ENCODE measurements around the gene LPAR5. TPM values are rescaled to one million over a fixed set of nuclear protein-coding genes. Genes with fewer than 3 reads are reported as not detected.

The LPAR5 gene
- total RNA-seq, 4 donors from 2014 or later = 18.7 to 36.2 (median 25.3) TPM

GRCh38 chr12:6653342-6653741 lies 17.6 kb upstream of the LPAR5 start:
- no peaks in the 10 kb centered on the region for H3K27me3 ChIP-seq
- peaks cover 0 to 86% (median 0%) of the 10 kb centered on the region in 3 donors for H3K36me3 ChIP-seq
- TF ChIP-seq POLR2A (IDR thresholded peaks at IDR 0.05) = no peak
- TF ChIP-seq CTCF (IDR thresholded peaks at IDR 0.05) = no peak
- H3K4me3 ChIP-seq = no peak overlapping the region
- H3K4me1 ChIP-seq = no peaks in the 10 kb centered on the region
- no peak overlapping the region for H3K27ac ChIP-seq
- no peak for DNase-seq
- no peaks in the 10 kb centered on the region for H3K9me3 ChIP-seq

GRCh38 chr12:6652391-6652790 lies 16.6 kb upstream of the LPAR5 start:
- Histone ChIP-seq H3K27ac (no peak overlapping the region), H3K4me1 (peaks cover 0 to 3% (median 1%) of the 10 kb centered on the region in 4 donors), H3K27me3 (no peaks in the 10 kb centered on the region)

GRCh38 chr12:6650832-6651231 lies 15.1 kb upstream of the LPAR5 start:
- no peak for DNase-seq
- no peaks in the 10 kb centered on the region for H3K9me3 ChIP-seq
- no peak overlapping the region for H3K4me3 ChIP-seq
- H3K36me3 ChIP-seq = peaks cover 0 to 69% (median 0%) of the 10 kb centered on the region in 3 donors
- TF ChIP-seq CTCF (IDR thresholded peaks at IDR 0.05) (no peak), POLR2A (IDR thresholded peaks at IDR 0.05) (no peak)
- no peak overlapping the region for H3K27ac ChIP-seq
- H3K27me3 ChIP-seq = no peaks in the 10 kb centered on the region
- peaks cover 0 to 18% (median 5%) of the 10 kb centered on the region in 4 donors for H3K4me1 ChIP-seq

More at GRCh38 chr12:6652391-6652790, 16.6 kb upstream of the LPAR5 start:
- no peak for DNase-seq
- Histone ChIP-seq H3K36me3 (peaks cover 0 to 82% (median 0%) of the 10 kb centered on the region in 3 donors), H3K4me3 (no peak overlapping the region), H3K9me3 (no peaks in the 10 kb centered on the region)
- TF ChIP-seq POLR2A (IDR thresholded peaks at IDR 0.05) (no peak), CTCF (IDR thresholded peaks at IDR 0.05) (no peak)

GRCh38 chr12:6647083-6647604 lies 11.4 kb upstream of the LPAR5 start, which contains the start of gene ACRBP:
ACRBP (minus strand) TSS chr12:6647432; CDS start chr12:6647366, 66 bp downstream.
- H3K27ac ChIP-seq = peak within 1 kb of the TSS; percentile 14 to 66 (median 48)
- peaks cover 0 to 39% (median 0%) of the 10 kb centered on the region in 3 donors for H3K36me3 ChIP-seq
- no peaks in the 10 kb centered on the region for H3K9me3 ChIP-seq
- H3K27me3 ChIP-seq = no peaks in the 10 kb centered on the region
- peak within 1 kb of the TSS; percentile 42 to 53 (median 46) for H3K4me3 ChIP-seq
- DNase-seq = peak; percentile 60 to 86 (median 84)
- TF ChIP-seq CTCF (IDR thresholded peaks at IDR 0.05) = no peak
- peak; percentile 35 to 49 for TF ChIP-seq POLR2A (IDR thresholded peaks at IDR 0.05)
- peaks cover 0 to 18% (median 5%) of the 10 kb centered on the region in 4 donors for H3K4me1 ChIP-seq

GRCh38 chr12:6646276-6647082 lies 10.7 kb upstream of the LPAR5 start:
- Histone ChIP-seq H3K27me3 (no peaks in the 10 kb centered on the region), H3K4me1 (peaks cover 0 to 18% (median 5%) of the 10 kb centered on the region in 4 donors), H3K4me3 (peak overlapping the region; percentile 42 to 53 (median 46)), H3K9me3 (no peaks in the 10 kb centered on the region), H3K36me3 (peaks cover 0 to 32% (median 0%) of the 10 kb centered on the region in 3 donors), H3K27ac (peak overlapping the region; percentile 14 to 66 (median 48))
- DNase-seq = peak in 2 of 3 donors; percentile 60 to 66
- no peak for TF ChIP-seq CTCF (IDR thresholded peaks at IDR 0.05)
- no peak for TF ChIP-seq POLR2A (IDR thresholded peaks at IDR 0.05)

Data from Peyer's patch (tissue), 4 donors.